HepG2 (cell line): ENCODE data around the gene FPGS. TPM values are rescaled to one million over a fixed set of nuclear protein-coding genes. Genes with fewer than 3 reads are reported as not detected.

ENCODE experiments used
- ATAC-seq: fragments of 200-7000 bp; cut with Tn5 transposase; 3 replicates; pipeline ENCODE4 v1.9.1; 2020; ENCODE audit warnings: mild to moderate bottlenecking, moderate library complexity
- BruUV-seq: library from RNA; stranded (reverse); fragments of 400-500 nt; replicated peaks from 2 replicates; lab custom pipeline; 2021; lab: Mats Ljungman, UMichigan
- CTCF ChIA-PET: fragments of 300-600 bp; formaldehyde crosslinking; extraction: SDS; loops from one replicate; lab custom pipeline; 2021; ENCODE audit warnings: low total read pairs, inconsistent platforms, low intra/inter-chr PET ratio; lab: Yijun Ruan, JAX
- POLR2A ChIA-PET: fragments of 350-600 bp; sonication (Branson Sonifier 250); formaldehyde crosslinking; loops from one replicate; lab custom pipeline; 2020; ENCODE audit warnings: antibody characterized with exemption, inconsistent platforms; lab: Yijun Ruan, JAX
- DNase-seq: peaks from one replicate; pipeline ENCODE4 v3.0.0-alpha.2; 2015; ENCODE audit warnings: low spot score
- FAIRE-seq: peaks from 3 replicates; lab custom pipeline; 2011; peaks lifted over from hg19 to GRCh38; lab: Jason Lieb, UNC
- H2AFZ ChIP-seq: one replicate; pipeline ENCODE4 v1.6.1; 2011; ENCODE audit warnings: low read length, inconsistent platforms
- H3K27ac ChIP-seq: fragments of 300-600 bp; 3 replicates; pipeline ENCODE4 v1.8.0; 2011; ENCODE audit warnings: mixed run types, mild to moderate bottlenecking, mixed read lengths, low read length, inconsistent platforms; ENCODE audit not compliant: insufficient read depth; ENCODE audit errors: extremely low read length
- H3K27me3 ChIP-seq, 2 experiments: fragments of 200-600 bp in 1 of 2; 2 replicates in 1 of 2; 3 replicates in 1 of 2; pipeline versions ENCODE4 v1.6.0 to v1.8.0; 2011; ENCODE audit warnings: low read length in 2 of 2, mild to moderate bottlenecking in 2 of 2, moderate library complexity in 2 of 2, inconsistent platforms in 1 of 2; ENCODE audit not compliant: insufficient read depth in 2 of 2, control insufficient read depth in 1 of 2
- H3K36me3 ChIP-seq, 2 experiments: fragments of 200-600 bp in 1 of 2; replicated peaks in 1 of 2; 2 replicates in 1 of 2; 3 replicates in 1 of 2; pipeline versions ENCODE4 v1.5.1 to v1.8.0; 2011; ENCODE audit warnings: low read length in 2 of 2, inconsistent platforms in 1 of 2; ENCODE audit not compliant: insufficient read depth in 2 of 2, control insufficient read depth in 1 of 2
- H3K4me1 ChIP-seq: 2 replicates; pipeline ENCODE4 v1.5.1; 2012; ENCODE audit warnings: low read length, inconsistent platforms; ENCODE audit not compliant: insufficient read depth
- H3K4me2 ChIP-seq: 2 replicates; pipeline ENCODE4 v1.6.0; 2011; ENCODE audit warnings: low read depth, low read length, inconsistent platforms
- H3K4me3 ChIP-seq, 3 experiments: fragments of 200-600 bp in 1 of 3; sonication (generic), shearing (Covaris generic) in 1 of 3; replicated peaks in 1 of 3; 2 replicates each; pipeline ENCODE4 v1.5.1; 2011 to 2016; ENCODE audit warnings: low read length in 3 of 3, inconsistent platforms in 2 of 3, low read depth in 2 of 3, mild to moderate bottlenecking in 2 of 3, control low read depth in 1 of 3, mixed read lengths in 1 of 3; ENCODE audit not compliant: insufficient read depth in 1 of 3
- H3K79me2 ChIP-seq: one replicate; pipeline ENCODE4 v1.6.1; 2011; ENCODE audit warnings: low read length, inconsistent platforms; ENCODE audit not compliant: insufficient read depth
- H3K9ac ChIP-seq: 2 replicates; pipeline ENCODE4 v1.6.0; 2011; ENCODE audit warnings: mild to moderate bottlenecking, low read depth, low read length, inconsistent platforms; ENCODE audit not compliant: insufficient read depth
- H3K9me3 ChIP-seq: 2 replicates; pipeline ENCODE4 v1.5.1; 2012; ENCODE audit warnings: mild to moderate bottlenecking, low read length
- H4K20me1 ChIP-seq: 2 replicates; pipeline ENCODE4 v1.6.0; 2011; ENCODE audit warnings: inconsistent platforms, mild to moderate bottlenecking, low read length, moderate library complexity; ENCODE audit not compliant: insufficient read depth
- ARNT ChIP-seq: fragments of 450-650 bp; IDR thresholded peaks from 2 replicates; pipeline ENCODE4 v1.6.1; 2017
- ATF3 ChIP-seq: sonication (generic); formaldehyde crosslinking; IDR thresholded peaks from 2 replicates; pipeline ENCODE4 v1.4.0; 2020; ENCODE audit warnings: missing genetic modification reagents
- CSRNP2 ChIP-seq: sonication (generic); formaldehyde crosslinking; conservative IDR thresholded peaks from 2 replicates; pipeline ENCODE4 v1.8.0; 2022; ENCODE audit warnings: low read depth, missing genetic modification reagents
- EP300 ChIP-seq, 3 experiments: sonication (generic) in 1 of 3; formaldehyde crosslinking in 1 of 3; IDR thresholded peaks; 2 replicates each; pipeline versions ENCODE4 v1.5.1 to v1.6.1; 2011 to 2020; ENCODE audit warnings: low read depth in 2 of 3, low read length in 2 of 3, borderline replicate concordance in 1 of 3, improper control_type of control experiment in 1 of 3, mild to moderate bottlenecking in 1 of 3, missing genetic modification reagents in 1 of 3, moderate library complexity in 1 of 3
- FOXJ3 ChIP-seq: sonication (generic); formaldehyde crosslinking; IDR thresholded peaks from 2 replicates; pipeline ENCODE4 v1.4.0; 2020; ENCODE audit warnings: missing genetic modification reagents, mild to moderate bottlenecking, borderline replicate concordance
- IRF2 ChIP-seq: IDR thresholded peaks from 2 replicates; pipeline ENCODE4 v1.6.1; 2018; ENCODE audit warnings: missing genetic modification reagents, missing compliant biosample characterization
- IRF9 ChIP-seq: sonication (generic); formaldehyde crosslinking; IDR thresholded peaks from 2 replicates; pipeline ENCODE4 v1.8.0; 2022; ENCODE audit warnings: missing genetic modification reagents, mild to moderate bottlenecking, borderline replicate concordance
- RBFOX2 ChIP-seq: fragments of 200-400 bp; formaldehyde crosslinking; IDR thresholded peaks from 2 replicates; pipeline ENCODE4 v1.6.1; 2017; ENCODE audit warnings: low read depth, mild to moderate bottlenecking, low read length
- REL ChIP-seq: sonication (generic); formaldehyde crosslinking; conservative IDR thresholded peaks from 2 replicates; pipeline ENCODE4 v1.8.0; 2022; ENCODE audit warnings: mild to moderate bottlenecking, missing genetic modification reagents, moderate library complexity
- SCMH1 ChIP-seq: sonication (generic); formaldehyde crosslinking; IDR thresholded peaks from 2 replicates; pipeline ENCODE4 v1.9.0; 2021; ENCODE audit warnings: missing genetic modification reagents, mild to moderate bottlenecking, borderline replicate concordance
- TP53 ChIP-seq: sonication (generic); formaldehyde crosslinking; conservative IDR thresholded peaks from 2 replicates; pipeline ENCODE4 v1.4.0; 2020; ENCODE audit warnings: missing genetic modification reagents
- ZNF230 ChIP-seq: sonication (generic); formaldehyde crosslinking; IDR thresholded peaks from 2 replicates; pipeline ENCODE4 v1.4.0; 2020; ENCODE audit warnings: mild to moderate bottlenecking, missing genetic modification reagents
- ZNF232 ChIP-seq: sonication (generic); formaldehyde crosslinking; IDR thresholded peaks from 2 replicates; pipeline ENCODE4 v1.4.0; 2020; ENCODE audit warnings: missing genetic modification reagents, borderline replicate concordance
- ZNF441 ChIP-seq: sonication (generic); formaldehyde crosslinking; IDR thresholded peaks from 2 replicates; pipeline ENCODE4 v1.7.0; 2021; ENCODE audit warnings: missing genetic modification reagents, borderline replicate concordance
- ZNF773 ChIP-seq: sonication (generic); formaldehyde crosslinking; IDR thresholded peaks from 2 replicates; pipeline ENCODE4 v1.4.0; 2020; ENCODE audit warnings: missing genetic modification reagents, borderline replicate concordance
- ZNF775 ChIP-seq: sonication (generic); formaldehyde crosslinking; IDR thresholded peaks from 2 replicates; pipeline ENCODE4 v1.4.0; 2020; ENCODE audit warnings: missing genetic modification reagents, mild to moderate bottlenecking, moderate library complexity, borderline replicate concordance
- ZNF790 ChIP-seq: sonication (generic); formaldehyde crosslinking; IDR thresholded peaks from 2 replicates; pipeline ENCODE4 v1.8.0; 2022; ENCODE audit warnings: missing genetic modification reagents, mild to moderate bottlenecking, borderline replicate concordance
- WGBS: methylation state at CpG from one replicate; pipeline ENCODE4 v1.1.6; 2017; ENCODE audit warnings: low lambda C conversion rate; 5-methylcytosine and 5-hydroxymethylcytosine counted together
- in situ Hi-C: cut with HindIII; loops from 2 replicates; pipeline ENCODE4 v1.10.0; 2017; ENCODE audit warnings: low pct_unique_long_range_greater_than_20kb; ENCODE audit not compliant: extremely low pct_ligation_motif_present
- intact Hi-C: fragments of 100-400 bp; cut with micrococcal nuclease; formaldehyde crosslinking; loops from one replicate; pipeline ENCODE4 v1.10.0; 2022; ENCODE audit not compliant: unreplicated experiment
- polyA plus RNA-seq, 8 experiments: library from polyadenylated mRNA; depleted of rRNA in 3 of 8; stranded (reverse) in 7 of 8; unstranded in 1 of 8; fragments of >200 nt; fragmentation: Illumina TruSeq in 4 of 8; extraction: Trizol in 4 of 8; gene quantifications; 2 replicates each; pipeline versions ENCODE4 v1.2.1 to v1.2.3, GENCODE V29; 2011 to 2016; ENCODE audit warnings: low read depth in 4 of 8, missing spikeins in 1 of 8, mixed read lengths in 1 of 8; ENCODE audit not compliant: insufficient read depth in 1 of 8
- total RNA-seq, 5 experiments: library from RNA; depleted of rRNA; stranded (reverse); fragments of >200 nt; fragmentation: Illumina TruSeq; extraction: Trizol; gene quantifications; 2 replicates each; pipeline ENCODE4 v1.2.3, GENCODE V29; 2016; ENCODE audit warnings: low read depth in 1 of 5
- TF ChIP-seq, protein P1 (sequence below): sonication (generic); formaldehyde crosslinking; IDR thresholded peaks from 2 replicates; pipeline ENCODE4 v1.4.0; 2020; ENCODE audit warnings: low read depth, mild to moderate bottlenecking, missing genetic modification reagents
- TF ChIP-seq, protein P2 (sequence below): sonication (generic); formaldehyde crosslinking; IDR thresholded peaks from 2 replicates; pipeline ENCODE4 v1.5.0; 2020; ENCODE audit warnings: missing genetic modification reagents

FPGS gene
- total and polyA plus RNA-seq, 2 of the 13 experiments (the other 11 are each of a cell fraction or from before 2014, with no cell fraction given), result 35.6 to 36.8 TPM

DNA sequence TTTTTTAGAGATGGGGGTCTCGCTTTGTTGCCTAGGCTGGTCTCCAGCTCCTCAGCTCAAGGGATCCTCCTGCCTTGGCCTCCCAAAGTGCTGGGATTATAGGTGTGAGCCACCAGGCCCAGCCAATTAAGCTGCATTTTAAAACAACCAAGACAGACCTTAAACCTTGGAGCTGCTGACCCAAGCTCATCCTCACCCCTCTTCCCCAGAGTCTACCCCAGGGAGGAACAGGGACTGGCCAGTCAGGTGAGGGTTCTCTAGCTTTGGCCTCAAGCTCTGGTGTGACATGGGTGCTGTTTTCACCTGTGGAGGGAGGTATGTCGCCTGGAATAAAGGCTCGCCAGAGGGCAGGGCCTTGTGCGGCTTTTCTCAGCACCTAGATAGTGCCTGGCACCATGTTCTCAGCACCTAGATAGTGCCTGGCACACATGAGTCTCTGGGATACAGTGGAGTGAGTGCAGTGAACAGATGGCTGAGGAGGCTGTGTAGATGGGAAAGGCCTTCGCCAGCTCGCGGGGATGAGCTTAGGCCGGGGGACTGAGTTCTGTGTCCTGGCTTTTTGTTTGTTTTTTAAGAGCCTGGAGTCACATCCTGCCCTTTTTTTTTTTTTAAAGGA is 9.5 kb upstream of the FPGS start:
- in situ Hi-C loops (no loop called here), intact Hi-C loops (no loop called here)
- H3K79me2 ChIP-seq, result no peaks in the 10 kb centered on the region
- ATAC-seq, result peak; percentile 9; the same call in 2 of the 3 replicates
- no peak overlapping the region for H3K4me2 ChIP-seq
- no peak overlapping the region for H3K9ac ChIP-seq
- no peak overlapping the region for H3K4me3 ChIP-seq
- 66% methylated on average over 7 of the region's 8 CpGs for WGBS
- H3K27ac ChIP-seq, result no peak overlapping the region
- H3K4me1 ChIP-seq, result peaks cover 46% of the 10 kb centered on the region
- H3K36me3 ChIP-seq, result peaks cover 14 to 29% of the 10 kb centered on the region in 2 experiments
- peaks cover 8% of the 10 kb centered on the region; the same call in 1 of the 2 replicates for H4K20me1 ChIP-seq
- H3K27me3 ChIP-seq, result no peaks in the 10 kb centered on the region
- no peak overlapping the region for H2AFZ ChIP-seq
- no peak for DNase-seq
- POLR2A ChIA-PET, result interaction anchor here (0.9 to 2.0 kb wide), 8 partner anchors 8 to 104 kb away, joined by 3 to 6 read pairs (median 4); partner anchors contain the start of gene PTRH1
- no TSS peak for BruUV-seq
- H3K9me3 ChIP-seq, result no peaks in the 10 kb centered on the region
- no peak for FAIRE-seq
- CTCF ChIA-PET, result no interaction called here
- TF ChIP-seq ZNF232 (CRISPR knock-in tag) (no peak), ZNF790 (CRISPR knock-in tag) (no peak), CSRNP2 (CRISPR knock-in tag) (no peak), TP53 (CRISPR knock-in tag) (no peak), ZNF230 (CRISPR knock-in tag) (no peak), ZNF775 (CRISPR knock-in tag) (no peak), SCMH1 (no peak), RBFOX2 (peak; percentile 51), REL (CRISPR knock-in tag) (no peak), ZNF441 (CRISPR knock-in tag) (no peak), IRF9 (CRISPR knock-in tag) (no peak), ARNT (no peak), EP300 (IDR thresholded peaks at IDR 0.05; ENCODE audit: low read depth in 2 of 2, low read length in 2 of 2) (no peak), EP300 (CRISPR knock-in tag; IDR thresholded peaks at IDR 0.05; ENCODE audit: borderline replicate concordance) (no peak), ATF3 (CRISPR knock-in tag) (no peak), ZNF773 (CRISPR knock-in tag) (no peak), IRF2 (CRISPR knock-in tag) (no peak), FOXJ3 (CRISPR knock-in tag) (no peak)
- TF ChIP-seq, protein P1, sequence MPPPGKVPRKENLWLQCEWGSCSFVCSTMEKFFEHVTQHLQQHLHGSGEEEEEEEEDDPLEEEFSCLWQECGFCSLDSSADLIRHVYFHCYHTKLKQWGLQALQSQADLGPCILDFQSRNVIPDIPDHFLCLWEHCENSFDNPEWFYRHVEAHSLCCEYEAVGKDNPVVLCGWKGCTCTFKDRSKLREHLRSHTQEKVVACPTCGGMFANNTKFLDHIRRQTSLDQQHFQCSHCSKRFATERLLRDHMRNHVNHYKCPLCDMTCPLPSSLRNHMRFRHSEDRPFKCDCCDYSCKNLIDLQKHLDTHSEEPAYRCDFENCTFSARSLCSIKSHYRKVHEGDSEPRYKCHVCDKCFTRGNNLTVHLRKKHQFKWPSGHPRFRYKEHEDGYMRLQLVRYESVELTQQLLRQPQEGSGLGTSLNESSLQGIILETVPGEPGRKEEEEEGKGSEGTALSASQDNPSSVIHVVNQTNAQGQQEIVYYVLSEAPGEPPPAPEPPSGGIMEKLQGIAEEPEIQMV (CRISPR knock-in tag), result no peak
- TF ChIP-seq, protein P2, sequence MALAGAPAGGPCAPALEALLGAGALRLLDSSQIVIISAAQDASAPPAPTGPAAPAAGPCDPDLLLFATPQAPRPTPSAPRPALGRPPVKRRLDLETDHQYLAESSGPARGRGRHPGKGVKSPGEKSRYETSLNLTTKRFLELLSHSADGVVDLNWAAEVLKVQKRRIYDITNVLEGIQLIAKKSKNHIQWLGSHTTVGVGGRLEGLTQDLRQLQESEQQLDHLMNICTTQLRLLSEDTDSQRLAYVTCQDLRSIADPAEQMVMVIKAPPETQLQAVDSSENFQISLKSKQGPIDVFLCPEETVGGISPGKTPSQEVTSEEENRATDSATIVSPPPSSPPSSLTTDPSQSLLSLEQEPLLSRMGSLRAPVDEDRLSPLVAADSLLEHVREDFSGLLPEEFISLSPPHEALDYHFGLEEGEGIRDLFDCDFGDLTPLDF, result no peak
